ENCODE data around the gene MZT2B.
"Not testable (repeated sequence)": the region's sequence is repeated elsewhere in the genome, so short reads cannot be mapped to it uniquely, and the experiment has no call there.

The MZT2B gene

DNA sequence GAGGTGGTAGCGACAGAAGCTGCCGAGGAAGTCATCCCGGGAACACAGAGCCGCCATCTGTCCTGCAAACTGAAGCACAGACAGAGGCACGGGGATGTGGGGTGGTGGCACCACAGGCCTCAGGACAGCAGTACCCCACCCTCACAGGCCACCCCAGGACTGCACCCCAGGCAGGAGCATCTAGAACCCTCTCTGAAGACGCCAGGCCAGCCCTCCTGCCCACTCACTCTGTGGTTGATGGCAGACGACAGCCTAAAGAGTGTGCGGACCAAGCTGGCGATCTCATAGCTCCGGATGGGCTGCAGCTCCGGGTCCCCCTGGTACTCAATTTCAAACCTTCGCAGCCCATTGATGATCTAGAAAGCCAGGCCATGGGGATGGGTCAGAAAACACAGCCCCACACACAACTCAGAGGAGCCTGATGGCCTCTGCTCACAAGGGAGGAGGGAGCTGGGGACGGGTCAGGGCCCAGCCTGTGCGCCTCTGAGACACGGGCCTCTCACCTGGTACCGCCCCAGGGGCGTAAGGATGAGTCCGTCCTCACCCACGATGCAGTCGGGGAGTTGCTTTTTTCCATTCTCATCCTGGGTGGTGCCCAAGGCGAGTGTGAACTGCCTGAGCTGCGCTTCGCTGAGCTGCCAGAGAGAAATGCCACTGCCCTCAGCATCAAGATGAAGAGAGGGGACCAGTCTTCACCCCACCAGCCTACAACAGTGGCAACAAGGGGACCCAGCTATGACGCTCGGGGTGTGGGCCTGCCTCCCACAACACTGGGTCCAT lies 29.1 kb upstream of the MZT2B start:
- DNase-seq: no peak

DNA sequence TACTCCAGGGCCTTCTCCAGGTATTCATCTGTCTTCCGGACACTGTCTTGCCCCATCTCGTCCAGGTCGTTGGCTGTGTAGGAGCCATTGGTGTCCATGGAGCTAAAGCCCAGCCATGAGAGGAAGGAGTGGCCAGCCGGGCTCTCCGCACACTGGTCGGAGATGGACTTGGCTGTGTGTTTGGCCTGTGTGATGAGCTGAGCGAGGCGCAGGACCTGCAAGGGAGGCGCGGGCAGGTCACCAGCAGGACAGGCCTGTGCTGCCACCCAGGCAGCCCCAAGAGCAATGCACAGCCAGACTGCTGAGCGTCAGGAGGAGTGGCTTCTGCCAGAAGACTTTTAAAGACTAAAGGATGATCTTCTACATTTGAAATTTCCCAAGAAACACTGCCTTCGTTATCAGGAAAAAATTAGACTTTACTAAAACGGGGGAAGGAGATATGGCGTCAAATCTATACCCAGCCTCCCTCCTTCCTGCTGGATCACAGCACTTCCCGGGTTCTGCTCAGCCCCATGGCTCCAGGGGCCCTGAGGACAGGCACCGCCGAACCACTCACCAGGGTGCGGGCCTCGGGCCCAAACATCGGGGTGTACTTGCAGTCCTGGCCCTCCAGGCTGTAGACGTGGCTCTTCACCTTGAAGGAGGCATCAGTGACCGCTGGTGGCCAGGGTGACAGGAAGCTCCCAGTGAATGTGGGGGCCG lies 28.2 kb upstream of the MZT2B start:
- DNase-seq: not testable (repeated sequence)

DNA sequence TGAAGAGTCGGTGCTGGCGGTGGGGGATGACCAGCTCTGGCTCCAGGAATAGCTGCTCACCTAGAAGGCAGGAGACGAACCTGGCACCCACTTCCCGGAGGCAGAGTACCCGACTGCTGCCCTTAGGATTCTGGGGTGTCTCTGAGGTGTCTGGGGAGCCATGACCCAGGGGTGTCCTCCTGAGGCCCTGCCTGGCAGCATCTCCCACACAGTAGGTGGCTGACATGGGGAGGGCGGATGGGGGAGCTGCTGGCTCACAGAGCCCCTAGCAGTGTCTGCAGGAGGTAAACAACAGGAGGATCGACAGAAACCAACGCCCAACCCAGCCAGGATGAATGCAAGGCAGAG lies 27.7 kb upstream of the MZT2B start:
- not testable (repeated sequence) for DNase-seq

DNA sequence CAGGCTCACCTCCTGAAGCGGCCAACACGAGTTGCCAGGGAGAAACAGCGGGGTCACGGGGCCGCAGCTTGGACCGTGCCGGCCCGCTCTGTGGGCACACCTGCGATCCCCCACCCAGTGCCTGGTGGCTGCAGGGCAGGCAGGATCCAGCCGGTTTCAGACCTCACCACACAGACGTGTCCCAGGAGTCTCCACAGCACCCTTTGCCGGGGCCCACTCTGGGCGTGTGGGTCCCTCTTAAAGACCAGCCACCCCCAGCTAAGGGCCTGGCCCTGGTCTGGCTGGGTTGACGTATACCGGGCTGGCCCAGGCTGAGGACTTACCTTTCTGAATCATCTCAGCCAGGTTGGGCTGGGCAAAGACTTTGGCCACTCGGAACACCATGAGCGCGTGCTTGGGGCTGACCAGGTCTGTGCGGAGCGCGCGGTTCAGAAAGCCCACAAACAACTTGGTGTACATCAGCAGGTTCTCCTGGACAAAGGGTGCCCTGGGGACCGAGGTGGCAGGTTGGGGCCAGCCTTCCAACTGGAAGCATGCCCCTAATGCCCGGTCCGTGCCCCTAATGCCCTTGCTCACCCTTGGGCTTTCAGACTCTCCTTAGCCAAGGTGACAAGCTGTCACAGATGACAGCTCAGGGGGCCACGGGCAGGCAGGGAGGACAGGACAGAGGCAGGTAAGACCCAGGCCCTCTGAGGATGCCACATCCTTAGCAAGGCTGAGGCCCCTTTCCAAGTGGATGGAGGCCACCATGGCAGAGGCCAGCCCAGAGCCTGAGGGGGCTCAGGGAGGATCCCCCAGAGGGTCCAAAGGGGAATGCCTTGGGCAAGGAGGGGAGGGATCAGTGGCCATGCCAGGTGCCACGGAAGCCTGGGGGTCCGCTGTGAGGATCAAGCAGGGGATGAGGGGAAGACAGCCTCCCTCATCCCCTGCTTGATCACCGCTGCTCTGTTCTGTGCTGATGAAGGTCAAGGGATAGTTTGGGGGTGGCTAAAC lies 27.0 kb upstream of the MZT2B start:
- no peak for DNase-seq

DNA sequence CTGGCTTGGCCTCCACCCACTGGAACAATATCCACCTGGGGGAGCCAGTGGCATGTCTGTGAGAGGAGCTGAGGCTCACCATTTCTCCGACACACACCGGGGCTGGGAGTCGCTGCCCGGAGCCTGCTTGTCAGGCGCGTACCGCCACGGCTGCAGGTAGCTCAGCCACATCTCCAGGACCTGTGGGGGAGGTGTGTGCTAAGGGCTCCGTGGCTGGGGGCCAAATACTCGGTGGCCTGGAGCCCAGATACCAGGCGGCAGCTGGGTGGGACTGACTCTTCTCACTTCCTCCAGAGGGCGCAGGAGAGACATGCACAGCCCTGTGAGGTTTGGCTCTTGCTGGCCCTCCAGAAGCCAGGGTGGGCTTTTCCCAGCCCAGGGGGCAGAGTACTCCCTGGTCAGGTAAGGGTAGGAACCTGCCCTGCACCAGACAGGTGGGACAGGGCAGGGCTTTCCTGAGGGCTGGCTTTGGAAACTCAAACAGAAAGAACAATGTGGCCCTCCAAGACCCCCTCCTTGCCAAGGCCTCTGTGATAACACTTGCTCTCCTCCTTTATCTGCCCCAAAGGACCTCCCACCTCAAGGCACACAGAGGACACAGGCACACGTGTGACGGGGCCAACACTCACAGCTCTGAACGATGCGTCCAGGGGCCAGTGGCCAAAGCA lies 26.0 kb upstream of the MZT2B start:
- DNase-seq: not testable (repeated sequence)

DNA sequence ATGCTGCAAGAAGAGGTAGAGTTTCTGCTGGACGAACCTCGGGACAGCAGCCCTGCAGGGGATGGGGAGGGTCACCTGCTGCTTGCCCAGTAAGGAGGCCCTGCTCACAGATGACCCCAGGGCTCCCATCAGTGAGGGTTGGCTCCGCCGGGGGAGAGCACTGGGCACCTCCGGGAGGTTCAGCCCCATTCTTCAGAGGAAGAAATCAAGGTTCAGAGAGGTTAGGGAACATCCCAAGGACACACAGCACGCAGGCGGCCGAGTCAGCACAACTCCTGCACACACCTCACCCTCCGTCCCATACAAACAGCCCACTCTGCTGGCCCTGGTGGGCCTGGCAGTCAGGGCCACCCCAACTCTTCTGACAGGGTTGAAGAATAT lies 25.4 kb upstream of the MZT2B start:
- DNase-seq: no peak

DNA sequence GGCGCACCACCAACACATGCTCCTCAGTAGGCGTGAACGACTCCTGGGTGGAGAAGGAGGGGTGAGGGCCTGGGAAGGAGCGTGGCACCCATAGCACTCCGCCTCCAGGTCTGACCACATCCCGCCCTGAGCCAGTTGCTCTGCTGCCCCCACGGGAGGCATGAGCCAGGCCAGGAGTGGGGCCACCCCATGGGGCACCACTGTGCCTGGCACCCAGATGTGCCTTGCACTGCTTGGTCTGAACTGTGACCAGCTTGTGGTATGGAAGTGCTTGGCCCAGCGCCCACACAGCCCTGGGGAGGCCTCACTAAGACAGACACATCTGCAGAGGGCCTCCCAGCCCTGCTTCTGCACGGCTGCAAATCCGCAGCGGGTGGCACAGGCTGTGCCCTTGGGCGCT lies 24.7 kb upstream of the MZT2B start:
- not testable (repeated sequence) for DNase-seq

DNA sequence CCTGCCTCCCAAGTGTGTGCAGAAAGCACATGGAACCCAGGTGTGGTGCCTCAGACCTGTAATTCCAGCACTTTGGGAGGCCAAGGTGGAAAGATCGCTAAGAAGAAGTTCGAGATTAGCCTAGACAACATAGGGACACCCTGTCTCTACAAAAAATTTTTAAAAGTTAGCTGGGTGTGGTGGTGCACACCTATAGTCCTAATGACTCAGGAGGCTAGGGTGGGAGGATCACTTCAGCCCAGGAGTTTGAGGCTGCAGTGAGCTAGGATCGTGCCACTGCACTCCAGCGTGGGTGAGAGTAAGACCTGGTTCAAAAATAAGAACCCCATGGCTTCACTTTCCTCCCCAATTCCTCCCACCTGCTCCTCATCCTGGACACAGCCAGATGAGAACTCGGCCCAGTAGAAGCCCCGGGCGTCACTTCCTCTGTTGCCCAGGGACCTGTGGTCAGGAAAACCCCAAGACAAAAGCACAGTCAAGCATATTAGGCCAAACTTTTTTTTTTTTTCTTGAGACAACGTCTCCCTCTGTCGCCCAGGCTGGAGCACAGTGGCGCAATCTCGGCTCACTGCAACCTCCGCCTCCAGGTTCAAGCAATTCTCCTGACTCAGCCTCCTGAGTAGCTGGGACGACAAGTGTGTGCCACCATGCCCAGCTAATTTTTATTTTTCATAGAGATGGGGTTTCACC lies 24.1 kb upstream of the MZT2B start:
- not testable (repeated sequence) for DNase-seq

DNA sequence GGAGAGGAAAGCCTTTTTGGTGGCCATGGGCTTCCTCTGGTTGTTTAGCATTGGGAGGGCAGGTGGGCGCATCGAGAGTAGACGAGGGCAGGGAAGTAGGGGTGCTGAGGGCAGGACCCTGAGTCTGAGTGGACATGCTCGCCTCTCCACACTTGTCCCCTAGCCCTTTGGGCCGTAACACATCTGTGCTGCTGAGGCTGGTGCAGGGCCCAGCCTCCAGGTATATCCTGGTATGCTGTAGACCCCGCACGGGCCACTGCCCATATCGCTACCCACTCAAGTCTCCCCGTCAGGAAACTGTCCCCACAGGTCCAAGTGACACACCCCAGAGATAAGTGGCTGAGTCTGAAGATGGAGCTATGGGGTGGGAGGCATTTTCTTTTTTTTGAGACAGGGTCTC lies 23.4 kb upstream of the MZT2B start:
- DNase-seq: no peak

DNA sequence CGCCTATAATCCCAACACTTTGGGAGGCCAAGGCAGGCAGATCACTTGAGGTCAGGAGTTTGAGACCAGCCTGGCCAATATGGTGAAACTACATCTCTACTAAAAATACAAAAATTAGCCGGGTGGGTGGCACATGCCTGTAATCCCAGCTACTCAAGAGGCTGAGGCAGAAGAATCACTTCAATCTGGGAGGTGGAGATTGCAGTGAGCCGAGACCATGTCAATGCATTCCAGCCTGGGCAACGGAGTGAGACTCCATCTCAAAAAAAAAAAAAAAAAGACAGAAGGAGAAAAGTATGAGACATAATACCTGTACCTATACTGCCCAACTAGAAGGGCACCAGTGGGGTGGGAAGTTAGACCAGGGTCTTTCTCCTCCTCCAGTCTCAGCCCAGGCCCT lies 22.7 kb upstream of the MZT2B start:
- DNase-seq: not testable (repeated sequence)

DNA sequence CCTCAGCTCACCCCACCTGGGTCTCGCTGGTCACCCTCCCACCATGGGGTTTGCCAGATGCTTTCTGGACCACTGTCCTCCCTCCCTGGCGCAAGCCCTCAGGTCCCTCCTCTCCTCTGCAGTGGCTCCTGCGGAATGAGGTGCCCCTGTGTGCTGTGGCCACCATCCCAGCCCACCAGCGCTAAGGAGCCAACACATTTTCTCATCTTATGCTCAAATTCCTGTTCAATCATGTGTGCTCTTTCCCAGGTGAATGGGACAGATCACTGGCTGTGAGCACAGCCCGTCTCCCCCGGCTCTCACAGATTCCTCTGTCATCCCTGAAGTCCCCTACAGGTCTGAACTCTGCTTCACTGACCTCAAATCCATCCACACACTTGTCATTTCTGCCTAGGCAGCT lies 21.9 kb upstream of the MZT2B start:
- DNase-seq: no peak

DNA sequence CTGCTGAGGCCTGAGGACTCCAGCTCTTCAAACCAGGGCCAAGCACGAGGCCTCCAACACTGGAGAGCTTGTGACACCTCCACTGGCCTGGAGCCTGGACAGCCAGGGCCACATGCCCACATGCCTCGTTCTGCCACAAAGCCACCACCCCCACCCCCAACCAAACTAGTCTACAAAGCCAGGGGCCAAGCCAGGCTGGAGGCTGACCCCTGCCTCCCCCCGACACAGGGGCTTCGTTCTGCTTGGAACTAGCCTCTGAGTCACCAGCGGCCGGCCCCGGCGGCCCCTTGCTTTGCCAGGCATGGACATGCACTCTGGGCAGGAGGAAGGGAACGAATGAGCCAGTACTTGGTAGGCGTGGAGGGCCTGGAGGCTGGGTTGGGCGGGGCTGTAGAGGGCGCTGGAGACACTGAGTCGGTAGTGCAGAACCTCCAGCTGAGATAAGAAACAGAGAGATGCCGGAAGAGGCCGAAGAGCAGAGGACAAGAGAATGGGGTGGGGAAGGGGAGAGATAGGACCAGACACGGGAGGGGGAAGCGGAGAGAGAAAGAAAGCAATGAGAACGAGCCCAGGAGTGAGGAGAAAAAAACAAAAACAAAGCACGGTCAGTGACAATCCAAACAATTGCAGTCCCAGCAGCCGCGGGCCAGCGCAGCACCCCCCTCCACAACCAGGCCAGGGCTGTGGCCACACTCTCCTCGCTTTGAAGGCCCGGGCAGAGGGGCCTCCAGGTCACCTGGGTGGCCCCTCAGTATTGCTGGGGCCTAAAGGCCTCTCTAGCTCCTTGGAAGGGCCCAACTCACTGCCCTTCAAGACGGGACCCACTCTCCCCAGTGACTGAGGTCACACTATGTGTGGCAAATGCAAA lies 21.0 kb upstream of the MZT2B start:
- DNase-seq: not testable (repeated sequence)

DNA sequence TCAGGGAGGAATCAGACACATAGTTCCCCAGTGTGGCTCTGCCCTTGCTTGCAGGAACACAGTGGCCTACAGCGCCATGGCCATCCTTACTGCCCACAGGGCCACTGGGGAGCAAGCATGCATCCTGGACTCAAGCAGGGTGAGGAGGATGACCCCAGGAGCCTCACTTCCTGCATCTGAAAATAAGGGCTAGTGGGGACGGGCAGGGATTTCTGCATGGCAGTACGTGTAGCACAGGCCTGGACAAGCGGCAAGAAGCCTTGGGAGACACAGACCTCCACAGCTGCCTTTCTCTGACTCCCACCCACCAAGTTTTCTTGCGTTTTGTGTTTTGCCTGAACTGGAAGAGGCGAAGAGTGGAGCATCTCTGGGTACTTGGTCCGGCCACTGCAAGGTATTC lies 19.6 kb upstream of the MZT2B start:
- not testable (repeated sequence) for DNase-seq

DNA sequence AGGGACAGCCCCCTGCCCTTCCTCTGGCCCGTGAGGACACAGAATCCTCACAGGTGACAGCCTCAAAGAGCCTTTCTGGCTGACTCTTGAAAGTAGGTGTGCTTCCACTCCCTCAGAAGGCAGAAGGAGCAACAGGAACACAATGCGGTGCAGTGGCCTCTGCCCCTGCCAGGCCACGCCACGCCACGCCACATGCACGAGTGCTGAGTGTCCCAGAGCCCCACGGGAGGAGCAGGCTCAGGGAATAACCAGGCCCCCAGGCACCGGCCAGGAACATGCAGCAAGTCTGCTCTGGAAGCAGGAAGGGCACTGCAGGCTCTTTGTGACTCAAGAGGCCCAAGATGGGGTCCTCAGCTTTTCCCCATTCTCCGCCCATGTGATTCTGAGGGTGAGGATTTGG lies 19.1 kb upstream of the MZT2B start:
- no peak for DNase-seq

DNA sequence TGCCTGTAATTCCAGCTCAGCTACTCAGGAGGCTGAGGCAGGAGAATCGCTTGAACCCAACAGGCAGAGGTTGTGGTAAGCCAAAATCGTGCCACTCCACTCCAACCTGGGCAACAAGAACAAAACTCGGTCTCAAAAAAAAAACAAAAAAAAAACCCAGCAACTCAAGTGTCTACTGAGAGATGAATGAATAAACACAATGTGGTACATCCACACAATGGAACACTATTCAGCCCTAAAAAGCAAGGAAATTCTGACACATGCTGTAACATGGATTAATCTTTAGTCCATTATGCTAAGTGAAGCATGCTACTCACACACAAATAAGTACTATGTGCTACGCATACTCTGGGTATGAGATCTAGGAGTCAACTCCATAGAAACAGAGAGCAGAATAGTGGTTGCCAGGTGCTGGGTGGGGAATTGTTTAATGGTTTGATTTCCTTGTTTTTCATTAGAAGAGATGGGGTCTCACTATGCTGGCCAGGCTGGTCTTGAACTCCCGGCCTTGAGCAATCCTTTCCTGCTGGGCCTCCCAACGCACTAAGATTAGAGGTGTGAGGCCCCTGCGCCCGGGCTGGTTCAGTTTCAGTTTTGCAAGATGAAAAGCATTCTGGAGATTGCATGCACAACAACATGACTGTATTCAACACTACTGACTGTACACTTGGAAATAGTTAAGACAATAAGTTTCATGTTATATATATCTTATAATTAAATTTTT lies 16.6 kb upstream of the MZT2B start:
- DNase-seq: no peak

DNA sequence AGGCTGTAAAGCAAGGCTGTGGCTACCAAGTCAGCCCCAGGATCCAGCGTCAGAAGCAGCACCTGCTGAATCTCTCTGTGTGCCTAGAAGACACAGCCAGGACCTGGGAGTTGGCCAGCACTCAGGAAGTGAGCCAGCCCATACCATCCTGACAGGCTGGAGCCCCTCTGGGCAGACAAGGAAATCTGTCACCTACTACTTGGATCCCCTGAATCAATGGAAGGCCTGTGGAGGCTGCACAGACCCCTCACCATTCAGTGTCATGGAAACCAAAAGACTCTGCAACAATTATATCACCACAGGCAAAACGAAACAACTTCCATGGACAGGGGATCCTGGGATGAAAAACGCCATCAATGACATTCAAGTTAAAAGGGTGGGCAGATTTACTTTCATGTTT lies 15.5 kb upstream of the MZT2B start:
- not testable (repeated sequence) for DNase-seq

DNA sequence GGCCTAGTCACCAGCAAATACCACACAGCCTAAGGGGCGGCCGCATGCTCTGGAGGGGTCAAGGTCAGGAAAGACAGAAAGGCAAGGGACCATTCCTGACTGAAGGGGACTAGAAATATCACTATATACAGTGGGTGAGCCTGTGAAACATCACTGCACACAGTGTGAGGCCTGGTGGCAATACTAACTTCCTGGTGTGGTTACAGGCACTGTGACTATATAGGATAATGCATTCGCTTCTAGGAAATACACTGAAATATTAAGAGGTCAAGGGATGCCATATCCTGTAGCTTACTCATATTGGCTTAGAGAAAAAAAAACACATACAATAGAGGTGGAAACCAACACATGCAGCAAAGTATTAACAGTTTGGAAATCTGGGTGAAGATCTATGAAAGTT lies 12.9 kb upstream of the MZT2B start:
- not testable (repeated sequence) for DNase-seq

DNA sequence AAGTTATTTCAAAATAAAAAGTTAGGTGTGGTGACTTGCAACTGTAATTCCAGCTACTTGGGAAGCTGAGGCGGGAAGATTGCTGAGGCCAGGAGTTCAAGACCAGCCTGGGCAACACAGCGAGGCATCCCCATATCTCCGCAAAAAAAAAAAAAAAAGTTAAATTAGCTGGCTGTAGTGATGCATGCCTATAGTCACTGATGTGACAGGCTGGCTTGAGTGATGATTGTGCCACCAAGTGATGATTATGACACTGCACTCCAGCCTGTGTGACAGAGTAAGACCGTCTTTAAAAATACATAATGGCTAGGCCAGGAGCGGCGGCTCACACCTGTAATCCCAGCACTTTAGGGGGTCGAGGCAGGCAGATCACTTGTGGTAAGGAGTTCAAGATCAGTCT lies 12.2 kb upstream of the MZT2B start:
- no peak for DNase-seq

DNA sequence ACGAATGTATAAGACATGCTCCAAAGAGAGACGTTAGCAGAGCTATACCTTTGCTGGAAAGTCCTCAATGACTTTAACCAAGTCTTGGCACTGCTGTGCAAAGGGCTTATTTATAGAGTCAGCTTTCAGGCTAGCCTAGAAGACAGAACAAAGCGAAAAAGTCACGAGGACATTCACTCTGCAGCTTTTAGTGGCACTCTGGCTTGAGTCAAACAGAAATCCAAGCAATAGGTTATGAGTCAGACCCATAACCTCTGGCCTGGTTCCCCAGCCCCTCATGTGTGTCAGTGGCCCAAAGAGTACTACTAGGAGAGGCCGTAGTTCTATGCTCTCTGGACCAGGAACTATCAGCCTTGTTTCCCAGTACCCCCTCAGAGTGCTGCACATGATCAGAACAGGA lies 7.2 kb upstream of the MZT2B start:
- DNase-seq: not testable (repeated sequence)
